Suprapubic skin (tissue), 4 donors: Measurements from ENCODE around the gene TTPAL. TPM values are rescaled to one million over a fixed set of nuclear protein-coding genes. Genes with fewer than 3 reads are reported as not detected.

Experiments
- DNase-seq, 2 donors: peaks; one replicate each; pipeline ENCODE4 v3.0.0-alpha.2; 2019; ENCODE audit warnings: low spot score in 2 of 2
- H3K27ac ChIP-seq: fragments of 200-600 bp; sonication (generic); one replicate; pipeline ENCODE4 v1.5.1; 2019
- H3K27me3 ChIP-seq: fragments of 200-600 bp; sonication (generic); one replicate; pipeline ENCODE4 v1.5.1; 2019
- H3K36me3 ChIP-seq: fragments of 200-600 bp; sonication (generic); one replicate; pipeline ENCODE4 v1.5.1; 2019
- H3K4me1 ChIP-seq: fragments of 200-600 bp; sonication (generic); one replicate; pipeline ENCODE4 v1.5.1; 2019
- H3K4me3 ChIP-seq: fragments of 200-600 bp; sonication (generic); one replicate; pipeline ENCODE4 v1.5.1; 2019; ENCODE audit warnings: mild to moderate bottlenecking
- H3K9me3 ChIP-seq: fragments of 200-600 bp; sonication (generic); one replicate; pipeline ENCODE4 v1.5.1; 2019
- CTCF ChIP-seq, 2 donors: fragments of 200-600 bp in 1 of 2; fragments of 450-650 bp in 1 of 2; sonication (generic) in 1 of 2; IDR thresholded peaks; one replicate each; pipeline ENCODE4 v1.5.1; 2016 to 2019; ENCODE audit warnings: antibody characterized with exemption in 2 of 2, mild to moderate bottlenecking in 1 of 2, moderate library complexity in 1 of 2
- EP300 ChIP-seq: sonication (generic); formaldehyde crosslinking; IDR thresholded peaks from one replicate; pipeline ENCODE4 v1.6.1; 2017; ENCODE audit warnings: antibody characterized with exemption
- POLR2A ChIP-seq, 2 donors: fragments of 450-650 bp; IDR thresholded peaks; one replicate each; pipeline ENCODE4 v1.6.1; 2017; ENCODE audit warnings: antibody characterized with exemption in 2 of 2, mild to moderate bottlenecking in 2 of 2, moderate library complexity in 2 of 2
- POLR2AphosphoS5 ChIP-seq, 3 donors: sonication (generic); formaldehyde crosslinking; IDR thresholded peaks; one replicate each; pipeline ENCODE4 v1.6.1; 2017; ENCODE audit warnings: antibody characterized with exemption in 3 of 3
- WGBS: methylation state at CpG from one replicate; pipeline ENCODE4 v1.1.5; 2018; 5-methylcytosine and 5-hydroxymethylcytosine counted together
- total RNA-seq, 4 donors: library from RNA; depleted of rRNA; stranded (reverse); fragments of >200 nt; gene quantifications; one replicate each; pipeline ENCODE4 v1.1.0, GENCODE V29; 2016

The TTPAL gene
- total RNA-seq, 4 donors from 2014 or later = 13.6 to 38.5 (median 29.4) TPM

GRCh38 chr20:44428174-44429016 lies 47.3 kb upstream of the TTPAL start:
- peaks cover 48% of the 10 kb centered on the region for H3K27me3 ChIP-seq
- TF ChIP-seq EP300 (no peak), CTCF (IDR thresholded peaks at IDR 0.05) (no peak), POLR2A (IDR thresholded peaks at IDR 0.05) (no peak), POLR2AphosphoS5 (IDR thresholded peaks at IDR 0.05) (no peak)
- 95% methylated on average over 3 of the region's 8 CpGs for WGBS
- no peak overlapping the region for H3K27ac ChIP-seq
- DNase-seq = no peak
- no peaks in the 10 kb centered on the region for H3K9me3 ChIP-seq
- no peaks in the 10 kb centered on the region for H3K4me1 ChIP-seq
- no peak overlapping the region for H3K4me3 ChIP-seq
- no peaks in the 10 kb centered on the region for H3K36me3 ChIP-seq

GRCh38 chr20:44429017-44429339 lies 46.7 kb upstream of the TTPAL start:
- H3K27ac ChIP-seq = no peak overlapping the region
- no peaks in the 10 kb centered on the region for H3K4me1 ChIP-seq
- no peak for DNase-seq
- 88% methylated on average over 2 of the region's 2 CpGs for WGBS
- H3K4me3 ChIP-seq = no peak overlapping the region
- TF ChIP-seq CTCF (IDR thresholded peaks at IDR 0.05) = no peak
- no peak for TF ChIP-seq POLR2AphosphoS5 (IDR thresholded peaks at IDR 0.05)
- TF ChIP-seq EP300 = no peak
- no peak for TF ChIP-seq POLR2A (IDR thresholded peaks at IDR 0.05)
- H3K27me3 ChIP-seq = peaks cover 46% of the 10 kb centered on the region
- H3K9me3 ChIP-seq = no peaks in the 10 kb centered on the region
- H3K36me3 ChIP-seq = no peaks in the 10 kb centered on the region

GRCh38 chr20:44429419-44430269 lies 46.0 kb upstream of the TTPAL start:
- 89% methylated on average over 17 of the region's 17 CpGs for WGBS
- H3K9me3 ChIP-seq = no peaks in the 10 kb centered on the region
- H3K36me3 ChIP-seq = no peaks in the 10 kb centered on the region
- no peaks in the 10 kb centered on the region for H3K4me1 ChIP-seq
- no peak for TF ChIP-seq CTCF (IDR thresholded peaks at IDR 0.05)
- peaks cover 45% of the 10 kb centered on the region for H3K27me3 ChIP-seq
- no peak overlapping the region for H3K27ac ChIP-seq
- no peak for DNase-seq
- H3K4me3 ChIP-seq = no peak overlapping the region

GRCh38 chr20:44430270-44431065 lies 45.2 kb upstream of the TTPAL start:
- peaks cover 38% of the 10 kb centered on the region for H3K27me3 ChIP-seq
- H3K4me3 ChIP-seq = no peak overlapping the region
- TF ChIP-seq POLR2AphosphoS5 (IDR thresholded peaks at IDR 0.05) = no peak
- no peak for DNase-seq
- no peaks in the 10 kb centered on the region for H3K4me1 ChIP-seq
- H3K9me3 ChIP-seq = no peaks in the 10 kb centered on the region
- WGBS = 83% methylated on average over 7 of the region's 7 CpGs
- no peaks in the 10 kb centered on the region for H3K36me3 ChIP-seq
- H3K27ac ChIP-seq = no peak overlapping the region

GRCh38 chr20:44431118-44431501 lies 44.6 kb upstream of the TTPAL start:
- DNase-seq = no peak
- Histone ChIP-seq H3K9me3 (no peaks in the 10 kb centered on the region), H3K36me3 (no peaks in the 10 kb centered on the region), H3K27ac (no peak overlapping the region), H3K4me3 (no peak overlapping the region), H3K4me1 (no peaks in the 10 kb centered on the region), H3K27me3 (peaks cover 32% of the 10 kb centered on the region)
- WGBS = 50% methylated on average over 4 of the region's 4 CpGs
- no peak for TF ChIP-seq POLR2A (IDR thresholded peaks at IDR 0.05)
- no peak for TF ChIP-seq POLR2AphosphoS5 (IDR thresholded peaks at IDR 0.05)
- no peak for TF ChIP-seq EP300
- TF ChIP-seq CTCF (IDR thresholded peaks at IDR 0.05) = no peak
